OCI-LY3 (cell line): Measurements from ENCODE around the gene FER1L5.

ENCODE experiments used
- EZH2phosphoT487 ChIP-seq: fragments of 200-600 bp; shearing (Covaris generic); IDR thresholded peaks from 2 replicates; pipeline ENCODE4 v1.6.1; 2018; ENCODE audit warnings: antibody characterized with exemption, mixed run types, low read depth
- TF ChIP-seq, protein P1 (sequence below): fragments of 200-600, 300-600 bp; sonication (generic); IDR thresholded peaks from 2 replicates; pipeline ENCODE4 v1.5.1; 2014; ENCODE audit warnings: antibody characterized with exemption, low read length, low read depth

DNA sequence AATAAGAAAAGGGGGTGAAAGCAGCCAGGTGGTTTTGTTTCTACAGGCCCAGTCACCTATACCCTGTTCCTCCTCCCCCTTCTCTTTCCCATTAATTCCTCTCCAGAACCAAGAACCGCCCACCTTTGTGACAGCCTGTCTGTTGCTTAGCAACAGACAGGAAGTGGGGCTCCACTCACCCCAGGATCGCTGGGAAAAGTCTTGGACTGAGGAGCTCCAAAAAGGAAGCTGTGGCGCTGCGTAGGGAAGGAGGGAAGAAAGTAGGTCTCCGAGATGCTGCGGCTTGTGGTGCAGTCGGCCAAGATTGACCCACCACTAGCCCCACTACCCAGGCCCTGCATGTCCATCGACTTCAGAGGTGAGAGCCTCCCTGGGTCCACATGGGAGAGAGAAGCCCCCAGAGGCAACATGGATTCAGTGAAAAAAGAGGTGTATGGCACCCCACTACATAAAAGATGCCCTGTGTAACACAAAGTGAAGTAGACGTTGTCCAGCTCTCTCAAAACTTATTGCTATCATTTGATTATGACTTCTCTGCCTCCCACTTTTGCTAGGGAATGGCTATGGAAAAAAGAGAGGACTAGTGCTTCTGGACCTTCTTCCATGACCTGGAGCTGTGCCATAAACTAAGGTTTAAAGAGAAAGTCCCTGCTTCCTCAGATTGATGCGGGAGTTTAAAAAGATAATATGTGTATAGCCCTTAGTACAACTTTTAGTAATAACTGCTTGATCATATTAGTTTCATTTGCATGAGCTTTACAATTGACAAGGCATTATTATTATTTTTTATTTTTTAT is at the start of gene FER1L5:
- TF ChIP-seq, protein P1, sequence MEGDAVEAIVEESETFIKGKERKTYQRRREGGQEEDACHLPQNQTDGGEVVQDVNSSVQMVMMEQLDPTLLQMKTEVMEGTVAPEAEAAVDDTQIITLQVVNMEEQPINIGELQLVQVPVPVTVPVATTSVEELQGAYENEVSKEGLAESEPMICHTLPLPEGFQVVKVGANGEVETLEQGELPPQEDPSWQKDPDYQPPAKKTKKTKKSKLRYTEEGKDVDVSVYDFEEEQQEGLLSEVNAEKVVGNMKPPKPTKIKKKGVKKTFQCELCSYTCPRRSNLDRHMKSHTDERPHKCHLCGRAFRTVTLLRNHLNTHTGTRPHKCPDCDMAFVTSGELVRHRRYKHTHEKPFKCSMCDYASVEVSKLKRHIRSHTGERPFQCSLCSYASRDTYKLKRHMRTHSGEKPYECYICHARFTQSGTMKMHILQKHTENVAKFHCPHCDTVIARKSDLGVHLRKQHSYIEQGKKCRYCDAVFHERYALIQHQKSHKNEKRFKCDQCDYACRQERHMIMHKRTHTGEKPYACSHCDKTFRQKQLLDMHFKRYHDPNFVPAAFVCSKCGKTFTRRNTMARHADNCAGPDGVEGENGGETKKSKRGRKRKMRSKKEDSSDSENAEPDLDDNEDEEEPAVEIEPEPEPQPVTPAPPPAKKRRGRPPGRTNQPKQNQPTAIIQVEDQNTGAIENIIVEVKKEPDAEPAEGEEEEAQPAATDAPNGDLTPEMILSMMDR, result no peak
- no peak for TF ChIP-seq EZH2phosphoT487
